ENCODE measurements around the gene SNAPC2. TPM values are rescaled to one million over a fixed set of nuclear protein-coding genes. Genes with fewer than 3 reads are reported as not detected.

Gene SNAPC2
- total RNA-seq, 1 donor from 2014 or later: 14.4 TPM

DNA sequence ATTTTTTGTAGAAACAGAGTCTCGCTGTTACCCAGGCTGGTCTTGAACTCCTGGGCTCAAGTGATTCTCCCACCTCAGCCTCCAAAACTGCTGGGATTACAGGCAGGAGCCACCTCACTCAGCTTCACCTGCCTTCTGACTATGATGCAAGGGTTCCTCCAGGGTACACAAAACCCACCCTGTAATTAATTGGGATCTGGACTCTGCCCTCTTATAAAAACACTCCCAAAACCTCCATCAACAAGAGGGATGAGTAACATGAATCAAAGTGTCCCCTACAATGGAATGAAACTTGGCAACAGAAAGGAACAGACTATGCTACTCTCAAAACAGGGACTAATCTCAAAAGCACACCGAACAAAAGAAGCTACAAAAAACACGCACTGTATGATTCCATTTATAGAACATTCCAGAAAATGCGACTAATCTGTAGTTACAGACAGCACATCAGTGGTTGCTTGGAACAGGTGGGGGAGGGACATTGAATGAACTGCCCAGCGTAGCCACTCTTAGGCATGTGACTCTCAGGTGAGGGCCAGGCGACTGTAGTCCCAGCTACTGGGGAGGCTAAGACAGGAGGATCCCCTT is 42.8 kb upstream of the SNAPC2 start:
- H3K9me3 Mint-ChIP-seq: no peaks in the 10 kb centered on the region
- POLR2A ChIA-PET: no interaction called here
- CTCF ChIA-PET: no interaction called here

DNA sequence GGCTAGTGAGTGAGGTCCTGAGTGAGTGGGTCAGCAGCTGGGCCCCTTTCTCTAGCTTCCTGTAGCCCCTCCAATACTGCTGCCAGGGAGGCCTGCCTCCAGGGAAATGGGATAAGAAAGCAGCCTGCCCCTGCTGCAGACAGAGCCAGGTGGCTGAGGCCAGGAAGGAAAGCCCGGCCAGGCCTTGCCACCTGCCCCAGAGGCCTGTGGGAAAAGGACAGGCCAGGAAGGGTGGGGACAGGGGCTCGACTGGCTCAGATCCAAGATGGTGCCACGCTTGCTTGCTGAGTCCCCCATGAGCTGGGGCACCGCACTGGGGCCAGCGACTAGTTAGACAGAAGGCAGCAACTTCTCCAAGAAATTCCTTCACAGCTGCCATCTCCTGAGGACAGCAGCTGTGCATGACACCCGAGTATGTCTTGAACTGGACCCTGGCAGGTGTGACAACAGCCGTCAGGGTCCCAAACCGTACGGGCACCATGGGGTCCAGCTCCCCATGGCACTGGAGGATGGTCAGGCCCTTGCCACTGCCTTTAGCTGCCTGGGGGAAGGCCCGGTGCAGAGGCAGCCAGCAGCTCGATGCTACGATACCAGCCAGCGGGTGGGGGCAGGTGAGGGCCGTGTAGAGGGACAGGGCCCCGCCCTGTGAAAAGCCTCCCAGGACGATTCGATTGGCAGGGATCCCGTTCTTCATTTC is 40.9 kb upstream of the SNAPC2 start:
- intact Hi-C loops (cut with micrococcal nuclease): no loop called here
- Mint-ChIP-seq H3K9me3 (no peaks in the 10 kb centered on the region), H3K27me3 (peaks cover 7% of the 10 kb centered on the region), H3K36me3 (ENCODE audit: low read depth) (no peaks in the 10 kb centered on the region), H3K4me3 (no peak overlapping the region), H3K4me1 (peaks cover 4% of the 10 kb centered on the region), H3K27ac (no peak overlapping the region)
- POLR2A ChIA-PET: no interaction called here
- DNase-seq (no peak), ATAC-seq (ENCODE audit: low read depth) (no peak)
- TF ChIP-seq, protein P1, sequence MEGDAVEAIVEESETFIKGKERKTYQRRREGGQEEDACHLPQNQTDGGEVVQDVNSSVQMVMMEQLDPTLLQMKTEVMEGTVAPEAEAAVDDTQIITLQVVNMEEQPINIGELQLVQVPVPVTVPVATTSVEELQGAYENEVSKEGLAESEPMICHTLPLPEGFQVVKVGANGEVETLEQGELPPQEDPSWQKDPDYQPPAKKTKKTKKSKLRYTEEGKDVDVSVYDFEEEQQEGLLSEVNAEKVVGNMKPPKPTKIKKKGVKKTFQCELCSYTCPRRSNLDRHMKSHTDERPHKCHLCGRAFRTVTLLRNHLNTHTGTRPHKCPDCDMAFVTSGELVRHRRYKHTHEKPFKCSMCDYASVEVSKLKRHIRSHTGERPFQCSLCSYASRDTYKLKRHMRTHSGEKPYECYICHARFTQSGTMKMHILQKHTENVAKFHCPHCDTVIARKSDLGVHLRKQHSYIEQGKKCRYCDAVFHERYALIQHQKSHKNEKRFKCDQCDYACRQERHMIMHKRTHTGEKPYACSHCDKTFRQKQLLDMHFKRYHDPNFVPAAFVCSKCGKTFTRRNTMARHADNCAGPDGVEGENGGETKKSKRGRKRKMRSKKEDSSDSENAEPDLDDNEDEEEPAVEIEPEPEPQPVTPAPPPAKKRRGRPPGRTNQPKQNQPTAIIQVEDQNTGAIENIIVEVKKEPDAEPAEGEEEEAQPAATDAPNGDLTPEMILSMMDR (IDR thresholded peaks at IDR 0.05): no peak
- CTCF ChIA-PET: interaction anchor here (1.1 kb wide), 1 partner anchor 10 kb away, joined by 3 read pairs; no protein-coding TSS in a partner anchor

More for the DNA sequence above, 42.8 kb upstream of the SNAPC2 start:
- ATAC-seq (ENCODE audit: low read depth): no peak
- peaks cover 13% of the 10 kb centered on the region for H3K27me3 Mint-ChIP-seq
- H3K27ac Mint-ChIP-seq: no peak overlapping the region
- H3K36me3 Mint-ChIP-seq (ENCODE audit: low read depth): no peaks in the 10 kb centered on the region
- peaks cover 12% of the 10 kb centered on the region for H3K4me1 Mint-ChIP-seq
- intact Hi-C loops (cut with micrococcal nuclease): no loop called here
- TF ChIP-seq, protein P1 (IDR thresholded peaks at IDR 0.05): no peak
- no peak overlapping the region for H3K4me3 Mint-ChIP-seq
- no peak for DNase-seq

DNA sequence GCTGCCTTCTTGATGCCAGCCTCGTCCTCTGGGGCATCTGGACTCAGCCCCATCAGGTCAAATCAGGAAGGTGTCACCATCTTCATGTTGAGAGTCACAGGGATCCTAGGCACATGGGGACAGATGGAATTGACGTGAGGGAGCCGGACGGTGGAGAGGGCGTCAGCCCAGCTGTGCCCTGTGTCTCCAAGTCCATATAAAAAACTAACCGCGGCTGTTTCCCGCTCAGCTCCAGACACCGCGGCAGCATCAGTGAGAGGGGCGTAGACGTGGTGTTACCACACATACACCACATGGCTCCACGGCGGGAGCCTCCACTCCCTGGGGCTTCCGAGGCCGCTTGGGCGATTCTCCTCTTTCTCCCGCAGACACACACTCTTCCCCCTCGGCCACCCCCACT is 40.3 kb upstream of the SNAPC2 start:
- TF ChIP-seq, protein P1 (IDR thresholded peaks at IDR 0.05): no peak
- no peak overlapping the region for H3K27ac Mint-ChIP-seq
- POLR2A ChIA-PET: no interaction called here
- peaks cover 5% of the 10 kb centered on the region for H3K27me3 Mint-ChIP-seq
- CTCF ChIA-PET: interaction anchor here (1.1 kb wide), 1 partner anchor 10 kb away, joined by 3 read pairs; no protein-coding TSS in a partner anchor
- no peaks in the 10 kb centered on the region for H3K9me3 Mint-ChIP-seq
- ATAC-seq (ENCODE audit: low read depth) (no peak), DNase-seq (no peak)
- no peaks in the 10 kb centered on the region for H3K4me1 Mint-ChIP-seq
- intact Hi-C loops (cut with micrococcal nuclease): no loop called here
- H3K36me3 Mint-ChIP-seq (ENCODE audit: low read depth): no peaks in the 10 kb centered on the region
- H3K4me3 Mint-ChIP-seq: no peak overlapping the region

DNA sequence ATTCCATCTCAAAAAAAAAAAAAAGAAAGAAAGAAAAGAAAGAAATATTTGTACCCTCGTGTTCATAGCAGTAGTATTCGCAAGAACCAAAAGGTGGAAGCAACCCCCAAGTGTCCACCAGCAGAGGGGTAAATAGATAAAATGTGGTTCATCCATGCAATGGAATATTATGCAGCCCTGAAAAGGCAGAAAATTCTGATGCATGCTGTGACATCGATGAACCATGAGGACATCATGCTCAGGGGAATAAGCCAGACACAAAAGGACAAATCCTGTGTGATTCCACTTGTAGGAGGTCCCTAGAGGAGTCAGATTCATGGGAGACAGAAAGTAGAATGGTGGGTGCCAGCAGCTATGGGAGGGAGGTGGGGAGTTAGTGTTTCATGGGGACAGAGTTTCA is 38.2 kb upstream of the SNAPC2 start:
- H3K9me3 Mint-ChIP-seq: no peaks in the 10 kb centered on the region
- ChIA-PET CTCF (no interaction called here), POLR2A (no interaction called here)
- DNase-seq (no peak), ATAC-seq (ENCODE audit: low read depth) (no peak)
- TF ChIP-seq, protein P1 (IDR thresholded peaks at IDR 0.05): no peak
- no peak overlapping the region for H3K27ac Mint-ChIP-seq
- no peaks in the 10 kb centered on the region for H3K4me1 Mint-ChIP-seq
- intact Hi-C loops (cut with micrococcal nuclease): no loop called here
- H3K27me3 Mint-ChIP-seq: no peaks in the 10 kb centered on the region
- H3K4me3 Mint-ChIP-seq: no peak overlapping the region
- H3K36me3 Mint-ChIP-seq (ENCODE audit: low read depth): no peaks in the 10 kb centered on the region

DNA sequence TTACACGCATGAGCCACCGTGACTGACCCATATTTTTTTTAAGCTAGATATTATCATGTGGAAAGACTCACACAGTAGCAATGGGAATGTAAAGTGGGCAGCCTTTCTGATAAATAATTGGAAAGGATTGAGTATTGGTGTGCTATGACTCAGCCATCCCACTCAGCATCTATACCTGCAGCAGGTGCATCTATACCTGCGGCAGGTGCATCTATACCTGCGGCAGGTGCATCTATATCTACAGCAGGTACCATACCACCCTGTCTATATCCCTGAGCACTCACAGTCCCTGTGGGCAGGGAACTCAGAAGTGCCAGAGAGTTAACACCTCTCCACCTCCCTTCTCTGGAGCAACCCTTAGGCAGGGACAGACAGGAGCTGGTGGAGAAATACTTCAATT is 37.0 kb upstream of the SNAPC2 start:
- TF ChIP-seq, protein P1 (IDR thresholded peaks at IDR 0.05): no peak
- H3K36me3 Mint-ChIP-seq (ENCODE audit: low read depth): no peaks in the 10 kb centered on the region
- ATAC-seq (ENCODE audit: low read depth) (no peak), DNase-seq (no peak)
- H3K4me1 Mint-ChIP-seq: no peaks in the 10 kb centered on the region
- H3K4me3 Mint-ChIP-seq: no peak overlapping the region
- no peak overlapping the region for H3K27ac Mint-ChIP-seq
- ChIA-PET POLR2A (interaction anchor here (0.6 kb wide), 1 partner anchor 335 kb away, joined by 3 read pairs; no protein-coding TSS in a partner anchor), CTCF (no interaction called here)
- peaks cover 3% of the 10 kb centered on the region for H3K27me3 Mint-ChIP-seq
- intact Hi-C loops (cut with micrococcal nuclease): no loop called here
- no peaks in the 10 kb centered on the region for H3K9me3 Mint-ChIP-seq
